GM21515 (cell line): Measurements from ENCODE around the gene SPIRE2.
"Not testable (repeated sequence)": the region's sequence is repeated elsewhere in the genome, so short reads cannot be mapped to it uniquely, and the experiment has no call there.

Source experiments
- ATAC-seq: cut with Tn5 transposase; IDR thresholded peaks from one replicate; pipeline ENCODE4 v1.9.1; 2021; ENCODE audit not compliant: unreplicated experiment

The SPIRE2 gene

DNA sequence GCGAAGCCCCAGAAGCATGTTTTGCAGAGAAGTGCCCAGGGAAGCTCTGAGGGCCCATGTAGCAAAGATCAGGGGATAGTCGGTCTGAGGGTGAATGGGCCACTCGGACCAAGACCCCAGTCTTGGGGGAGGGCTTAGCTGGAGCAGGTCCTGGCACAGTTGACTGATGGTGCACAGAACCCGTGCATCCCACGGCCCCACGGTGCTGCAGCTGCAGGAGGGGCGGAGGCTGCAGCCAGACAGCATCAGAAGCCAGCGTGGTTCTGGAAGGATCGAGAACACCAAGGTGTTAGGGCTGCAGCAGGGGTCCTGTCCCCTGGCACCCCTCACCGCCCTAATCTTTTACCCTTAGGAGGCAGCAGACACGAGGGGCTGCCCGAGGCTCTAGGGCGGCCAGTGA lies 83.9 kb downstream of the SPIRE2 start:
- no peak for ATAC-seq

DNA sequence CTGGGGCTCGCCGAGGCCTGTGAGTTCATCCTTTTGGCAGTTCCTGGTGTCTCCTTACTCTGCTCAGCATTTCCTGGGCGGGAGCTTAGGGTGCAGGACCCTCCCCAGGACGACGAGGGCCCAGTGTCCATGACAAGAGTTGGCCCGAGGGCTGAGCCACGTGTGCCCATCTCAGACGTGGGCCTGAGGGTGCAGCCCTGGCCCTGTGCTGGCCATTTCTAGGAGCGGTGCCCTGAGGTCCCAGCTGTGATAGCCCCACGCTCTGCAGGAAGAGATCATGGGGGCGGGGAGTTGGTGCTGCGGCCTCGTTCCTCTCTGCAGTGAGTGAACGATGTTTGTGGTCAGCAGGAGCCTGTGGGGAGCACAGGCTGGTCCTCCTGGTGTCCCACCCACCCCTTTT lies 84.4 kb downstream of the SPIRE2 start:
- no peak for ATAC-seq

DNA sequence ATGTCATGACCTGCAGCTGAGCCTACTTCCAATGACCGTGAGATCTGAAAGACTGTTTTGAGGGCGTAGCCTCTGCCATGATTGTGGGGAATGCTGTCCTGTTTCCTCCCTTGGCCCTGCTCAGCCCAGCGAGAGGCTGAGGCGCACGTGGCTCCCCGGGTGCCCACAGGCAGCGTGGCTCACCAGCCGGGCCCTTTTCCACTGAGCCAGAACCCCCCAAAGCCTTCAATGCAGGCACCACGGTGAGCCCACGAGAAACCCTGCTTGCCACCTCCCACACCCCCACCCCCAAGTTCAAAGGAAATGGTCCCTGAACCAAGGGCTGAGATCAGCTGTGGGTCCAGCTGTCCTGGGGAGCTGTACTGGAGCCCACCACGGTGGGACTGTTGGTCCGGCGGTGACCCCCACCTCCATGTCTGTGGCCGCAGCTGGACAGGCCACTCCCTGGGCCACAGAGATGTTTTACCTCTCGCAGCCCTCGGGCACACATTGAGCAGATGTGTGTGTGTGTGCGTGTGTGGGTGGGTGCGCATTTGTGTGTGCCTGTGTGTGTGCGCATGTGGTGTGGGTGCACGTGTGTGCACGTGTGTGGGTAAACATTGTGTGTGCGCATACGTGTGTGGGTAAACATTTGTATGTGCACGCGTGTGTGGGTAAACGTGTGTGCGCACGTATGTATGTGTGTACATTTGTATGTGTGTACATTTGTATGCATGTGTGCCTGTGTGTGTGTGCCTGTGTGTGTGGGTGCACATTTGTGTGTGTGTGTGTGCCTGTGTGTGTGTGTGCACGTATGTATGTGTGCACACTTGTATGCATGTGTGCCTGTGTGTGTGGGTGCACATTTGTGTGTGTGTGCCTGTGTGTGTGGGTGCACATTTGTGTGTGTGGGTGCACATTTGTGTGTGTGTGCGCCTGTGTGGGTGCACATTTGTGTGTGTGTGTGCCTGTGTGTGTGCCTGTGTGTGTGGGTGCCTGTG lies 85.4 kb downstream of the SPIRE2 start:
- ATAC-seq: no peak

GRCh38 chr16:89914642-89915285 lies 86.5 kb downstream of the SPIRE2 start:
- not testable (repeated sequence) for ATAC-seq

DNA sequence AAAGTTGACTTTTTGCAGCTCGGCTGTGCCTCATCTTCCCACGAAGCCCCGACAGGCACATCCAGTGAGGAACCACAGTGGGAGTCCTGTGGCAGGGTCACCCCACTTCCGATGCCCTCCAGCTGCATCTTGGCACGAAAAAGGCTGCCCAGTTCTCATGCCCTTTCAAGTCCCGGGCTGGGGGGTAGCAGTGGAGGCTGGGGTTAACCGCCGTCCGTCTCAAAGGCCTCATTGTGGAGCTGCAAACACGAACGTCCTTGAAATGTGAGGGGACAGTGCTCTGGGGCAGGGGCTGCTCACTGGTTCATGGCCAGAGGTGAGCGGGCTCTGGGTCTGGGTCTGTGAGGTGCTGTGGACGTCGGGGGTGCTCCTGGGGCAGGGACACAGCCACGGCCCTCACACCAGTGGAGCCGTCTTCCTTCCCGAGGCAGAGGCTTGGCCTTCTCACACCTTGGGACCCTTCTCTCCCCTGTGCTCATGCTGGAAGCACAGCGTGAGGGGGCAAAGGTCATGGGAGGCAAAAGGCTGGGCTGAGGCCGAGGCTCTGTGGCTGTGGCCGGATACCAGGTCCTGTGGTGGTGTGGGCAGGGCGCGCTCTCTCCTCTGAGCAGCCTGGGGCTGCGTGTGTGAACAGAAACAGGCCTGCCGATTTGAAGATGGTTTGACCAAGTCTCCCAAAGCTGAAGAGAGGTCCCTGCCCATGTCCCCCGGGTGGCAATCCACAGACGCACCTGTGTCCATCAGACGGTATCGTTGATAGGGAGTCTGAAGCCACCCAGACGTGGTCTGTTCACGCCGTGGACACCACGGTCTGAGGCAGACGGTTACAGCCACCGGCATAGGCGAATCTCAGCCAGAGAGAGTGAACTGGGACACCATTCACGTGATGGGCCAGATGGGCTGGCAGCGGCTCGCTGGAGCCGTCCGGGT lies 87.3 kb downstream of the SPIRE2 start:
- no peak for ATAC-seq

DNA sequence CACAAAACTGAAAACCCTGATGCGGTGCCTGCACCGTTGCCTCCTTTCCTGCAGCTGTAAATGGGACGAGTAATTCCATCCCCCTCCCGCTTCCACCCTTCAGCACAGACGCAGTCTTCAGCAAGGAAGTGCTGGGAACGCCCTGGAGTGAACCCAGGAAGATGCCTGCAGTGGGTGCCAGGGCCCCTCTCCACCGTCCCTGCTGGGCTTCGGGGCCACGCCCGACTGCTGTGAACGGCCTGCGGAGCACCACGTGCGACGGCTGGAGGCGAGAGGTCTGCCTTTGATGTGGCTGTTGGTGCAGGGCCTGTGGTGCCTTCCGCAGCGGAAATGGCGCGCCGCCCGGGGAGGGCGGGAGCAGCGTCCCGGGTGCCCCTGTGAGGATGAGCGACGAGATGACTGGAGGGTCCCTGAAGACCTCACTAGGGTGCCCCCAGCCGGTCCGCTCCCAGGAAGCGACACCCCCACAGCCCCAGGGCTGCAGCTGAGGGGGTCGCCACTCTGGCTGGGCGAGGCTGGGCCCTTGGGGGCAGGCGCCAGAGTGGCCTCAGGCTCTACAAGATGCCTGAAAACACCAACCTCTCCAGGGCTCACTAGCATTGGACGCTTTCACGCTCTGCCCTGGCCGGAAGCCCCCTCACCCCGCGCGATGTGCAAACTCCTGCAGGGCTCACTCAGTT lies 89.6 kb downstream of the SPIRE2 start:
- peak; percentile 74 for ATAC-seq

- no peak for ATAC-seq
Measured at GRCh38 chr16:89918453-89919347, 90.4 kb downstream of the SPIRE2 start, which contains the start of gene MC1R. Gene MC1R (plus strand): TSS chr16:89918862. CDS start chr16:89919259, 397 bp downstream.

DNA sequence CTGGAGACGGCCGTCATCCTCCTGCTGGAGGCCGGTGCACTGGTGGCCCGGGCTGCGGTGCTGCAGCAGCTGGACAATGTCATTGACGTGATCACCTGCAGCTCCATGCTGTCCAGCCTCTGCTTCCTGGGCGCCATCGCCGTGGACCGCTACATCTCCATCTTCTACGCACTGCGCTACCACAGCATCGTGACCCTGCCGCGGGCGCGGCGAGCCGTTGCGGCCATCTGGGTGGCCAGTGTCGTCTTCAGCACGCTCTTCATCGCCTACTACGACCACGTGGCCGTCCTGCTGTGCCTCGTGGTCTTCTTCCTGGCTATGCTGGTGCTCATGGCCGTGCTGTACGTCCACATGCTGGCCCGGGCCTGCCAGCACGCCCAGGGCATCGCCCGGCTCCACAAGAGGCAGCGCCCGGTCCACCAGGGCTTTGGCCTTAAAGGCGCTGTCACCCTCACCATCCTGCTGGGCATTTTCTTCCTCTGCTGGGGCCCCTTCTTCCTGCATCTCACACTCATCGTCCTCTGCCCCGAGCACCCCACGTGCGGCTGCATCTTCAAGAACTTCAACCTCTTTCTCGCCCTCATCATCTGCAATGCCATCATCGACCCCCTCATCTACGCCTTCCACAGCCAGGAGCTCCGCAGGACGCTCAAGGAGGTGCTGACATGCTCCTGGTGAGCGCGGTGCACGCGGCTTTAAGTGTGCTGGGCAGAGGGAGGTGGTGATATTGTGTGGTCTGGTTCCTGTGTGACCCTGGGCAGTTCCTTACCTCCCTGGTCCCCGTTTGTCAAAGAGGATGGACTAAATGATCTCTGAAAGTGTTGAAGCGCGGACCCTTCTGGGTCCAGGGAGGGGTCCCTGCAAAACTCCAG lies 91.5 kb downstream of the SPIRE2 start:
- ATAC-seq: no peak

DNA sequence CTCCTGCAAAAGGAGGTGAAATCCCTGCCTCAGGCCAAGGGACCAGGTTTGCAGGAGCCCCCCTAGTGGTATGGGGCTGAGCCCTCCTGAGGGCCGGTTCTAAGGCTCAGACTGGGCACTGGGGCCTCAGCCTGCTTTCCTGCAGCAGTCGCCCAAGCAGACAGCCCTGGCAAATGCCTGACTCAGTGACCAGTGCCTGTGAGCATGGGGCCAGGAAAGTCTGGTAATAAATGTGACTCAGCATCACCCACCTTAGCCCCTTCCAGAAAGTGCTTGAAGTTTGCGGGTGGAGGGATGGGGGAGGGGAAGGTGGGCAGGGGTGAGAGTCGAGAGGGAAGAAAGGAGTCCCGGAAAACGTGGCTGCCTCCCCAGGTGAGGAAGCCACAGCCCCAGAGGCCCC lies 92.4 kb downstream of the SPIRE2 start:
- ATAC-seq: no peak
